H1 (cell line): ENCODE results near the gene ITGB8. TPM values are rescaled to one million over a fixed set of nuclear protein-coding genes. Genes with fewer than 3 reads are reported as not detected.

Experiments
- ATF3 ChIP-seq: IDR thresholded peaks from 2 replicates; pipeline ENCODE4 v1.6.1; 2011; ENCODE audit warnings: low read depth, mild to moderate bottlenecking, low read length; ENCODE audit not compliant: insufficient read depth
- CBX8 ChIP-seq: fragments of 300-800, 300-1000 bp; sonication (generic); IDR thresholded peaks from 2 replicates; pipeline ENCODE4 v1.7.1; 2016; ENCODE audit warnings: low read depth, low read length, borderline replicate concordance
- CEBPB ChIP-seq: IDR thresholded peaks from 2 replicates; pipeline ENCODE4 v1.6.1; 2012; ENCODE audit warnings: low read depth, low read length
- CHD2 ChIP-seq: IDR thresholded peaks from 2 replicates; pipeline ENCODE4 v1.6.1; 2012; ENCODE audit warnings: low read length, improper control_type of control experiment
- CTBP2 ChIP-seq: IDR thresholded peaks from 2 replicates; pipeline ENCODE4 v1.7.0; 2011; ENCODE audit warnings: borderline replicate concordance, mild to moderate bottlenecking, moderate library complexity, mixed read lengths, low read length; ENCODE audit not compliant: insufficient read depth, insufficient read length
- GABPA ChIP-seq: IDR thresholded peaks from 2 replicates; pipeline ENCODE4 v1.6.1; 2011; ENCODE audit warnings: mild to moderate bottlenecking, low read length, moderate library complexity, borderline replicate concordance; ENCODE audit not compliant: insufficient read depth
- HDAC2 ChIP-seq, 2 experiments: fragments of 300-600 bp in 1 of 2; sonication (generic) in 1 of 2; IDR thresholded peaks; 2 replicates each; pipeline ENCODE4 v1.6.1; 2011 to 2012; ENCODE audit warnings: low read depth in 2 of 2, low read length in 2 of 2, mild to moderate bottlenecking in 2 of 2, moderate library complexity in 2 of 2, borderline replicate concordance in 1 of 2, inconsistent platforms in 1 of 2
- JUN ChIP-seq: IDR thresholded peaks from 2 replicates; pipeline ENCODE4 v1.6.1; 2011; ENCODE audit warnings: low read depth, mild to moderate bottlenecking, improper control_type of control experiment, low read length
- KDM5A ChIP-seq: fragments of 200-600 bp; IDR thresholded peaks from 2 replicates; pipeline ENCODE4 v1.7.1; 2012; ENCODE audit warnings: mild to moderate bottlenecking, low read length, inconsistent platforms, mixed read lengths
- NRF1 ChIP-seq: IDR thresholded peaks from 2 replicates; pipeline ENCODE4 v1.6.1; 2011; ENCODE audit warnings: mild to moderate bottlenecking, low read depth, low read length, improper control_type of control experiment
- RAD21 ChIP-seq, 2 experiments: IDR thresholded peaks in 1 of 2; conservative IDR thresholded peaks in 1 of 2; 2 replicates each; pipeline ENCODE4 v1.6.1; 2011; ENCODE audit warnings: low read depth in 2 of 2, low read length in 2 of 2, improper control_type of control experiment in 1 of 2, inconsistent platforms in 1 of 2, mild to moderate bottlenecking in 1 of 2, moderate library complexity in 1 of 2
- SAP30 ChIP-seq: fragments of 300-600 bp; sonication (generic); IDR thresholded peaks from 2 replicates; pipeline ENCODE4 v1.7.1; 2012; ENCODE audit warnings: low read length, moderate library complexity, mild to moderate bottlenecking, inconsistent platforms; ENCODE audit not compliant: insufficient read depth, insufficient replicate concordance
- SIX5 ChIP-seq: IDR thresholded peaks from 2 replicates; pipeline ENCODE4 v1.6.1; 2011; ENCODE audit warnings: mild to moderate bottlenecking, low read depth, low read length
- SP4 ChIP-seq: IDR thresholded peaks from 2 replicates; pipeline ENCODE4 v1.6.1; 2012; ENCODE audit warnings: low read length, inconsistent platforms
- SRF ChIP-seq: IDR thresholded peaks from 2 replicates; pipeline ENCODE4 v1.6.1; 2011; ENCODE audit warnings: mild to moderate bottlenecking, low read depth, low read length, moderate library complexity
- YY1 ChIP-seq: IDR thresholded peaks from 2 replicates; pipeline ENCODE4 v1.6.1; 2011; ENCODE audit warnings: low read depth, mild to moderate bottlenecking, low read length
- polyA plus RNA-seq, 7 experiments: library from polyadenylated mRNA; depleted of rRNA in 3 of 7; stranded (reverse) in 5 of 7; unstranded in 2 of 7; fragments of >200 nt in 5 of 7; fragments of 200-250 nt in 2 of 7; gene quantifications; 1 replicate in 5 of 7; 2 replicates in 1 of 7; 4 replicates in 1 of 7; pipeline versions ENCODE4 v1.2.1 to v1.2.3, GENCODE V29; 2011 to 2013; ENCODE audit warnings: missing spikeins in 2 of 7, mixed read lengths in 2 of 7
- total RNA-seq: library from RNA; stranded (reverse); fragmentation: NEBNext Ultra II Directional; extraction: Animal tissue kit (Norgen Biotek cat#: 25700); gene quantifications from 2 replicates; pipeline ENCODE4 v1.2.1, GENCODE V29; 2021
- TF ChIP-seq, protein P1 (sequence below): IDR thresholded peaks from 2 replicates; pipeline ENCODE4 v1.6.1; 2012; ENCODE audit warnings: inconsistent platforms
- TF ChIP-seq, protein P2 (sequence below): IDR thresholded peaks from 2 replicates; pipeline ENCODE4 v1.6.1; 2012; ENCODE audit warnings: low read length, inconsistent platforms

ITGB8 gene
- total and polyA plus RNA-seq, 2 of the 8 experiments (the other 6 are each of a cell fraction or from before 2014, with no cell fraction given) = 1.2 to 3.6 TPM

DNA sequence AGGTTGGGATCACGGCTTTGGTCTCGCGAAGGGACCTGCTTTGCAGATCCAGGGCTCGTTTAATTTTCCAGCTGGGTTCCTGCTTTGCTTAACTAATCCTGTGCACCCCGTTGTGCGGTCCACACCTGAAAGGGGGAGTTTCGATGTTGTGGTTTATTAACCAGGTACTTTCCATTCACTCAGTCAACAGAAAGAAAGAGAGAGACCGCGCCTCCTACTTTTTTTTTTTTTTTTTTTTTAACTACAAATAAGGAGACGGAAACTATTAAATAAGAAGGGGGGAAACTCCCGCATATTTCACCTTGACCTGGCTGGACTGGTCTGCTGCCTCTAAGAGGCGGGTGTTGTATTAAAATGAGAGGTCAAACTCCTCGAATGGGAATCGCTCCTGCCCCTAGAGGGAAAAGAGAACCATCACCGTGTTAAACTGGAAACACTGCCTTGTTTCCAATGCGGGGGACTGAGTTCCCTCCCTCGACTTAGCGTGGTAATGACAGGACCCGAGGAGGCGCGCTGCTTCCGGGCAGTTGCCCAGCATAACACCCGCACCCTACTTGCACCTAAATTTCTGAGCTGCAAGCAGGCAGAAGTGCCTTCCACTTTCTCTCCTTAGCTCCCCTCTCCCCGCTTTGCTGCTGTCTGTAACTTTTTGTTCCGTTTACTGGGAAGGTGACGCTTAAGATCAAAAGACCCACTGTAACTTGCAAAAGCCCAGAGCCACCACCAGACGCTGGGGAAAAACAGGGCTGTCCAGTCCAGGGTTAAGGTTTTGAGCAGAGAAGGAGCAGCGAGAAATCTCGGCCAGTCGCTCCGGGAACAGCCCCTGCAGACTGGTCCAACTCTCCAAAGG is 1.1 kb upstream of the ITGB8 start (continued):
- TF ChIP-seq RAD21 (IDR thresholded peaks at IDR 0.05 in 1 of 2, conservative IDR thresholded peaks at IDR 0.05 in 1 of 2; ENCODE audit: low read depth in 2 of 2, low read length in 2 of 2) (peak; percentile 29 to 47), CTBP2 (no peak), NRF1 (no peak), ATF3 (no peak), SAP30 (no peak), GABPA (no peak), CHD2 (no peak), CBX8 (no peak), KDM5A (no peak), SRF (no peak), JUN (no peak), YY1 (no peak), SIX5 (no peak), CEBPB (no peak), SP4 (no peak), HDAC2 (IDR thresholded peaks at IDR 0.05; ENCODE audit: borderline replicate concordance in 1 of 2, low read depth in 2 of 2, low read length in 2 of 2) (peak; percentile 82 to 90; a peak in 1 of 4 replicates)
- TF ChIP-seq, protein P1, sequence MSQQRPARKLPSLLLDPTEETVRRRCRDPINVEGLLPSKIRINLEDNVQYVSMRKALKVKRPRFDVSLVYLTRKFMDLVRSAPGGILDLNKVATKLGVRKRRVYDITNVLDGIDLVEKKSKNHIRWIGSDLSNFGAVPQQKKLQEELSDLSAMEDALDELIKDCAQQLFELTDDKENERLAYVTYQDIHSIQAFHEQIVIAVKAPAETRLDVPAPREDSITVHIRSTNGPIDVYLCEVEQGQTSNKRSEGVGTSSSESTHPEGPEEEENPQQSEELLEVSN = peak; percentile 79
- TF ChIP-seq, protein P2, sequence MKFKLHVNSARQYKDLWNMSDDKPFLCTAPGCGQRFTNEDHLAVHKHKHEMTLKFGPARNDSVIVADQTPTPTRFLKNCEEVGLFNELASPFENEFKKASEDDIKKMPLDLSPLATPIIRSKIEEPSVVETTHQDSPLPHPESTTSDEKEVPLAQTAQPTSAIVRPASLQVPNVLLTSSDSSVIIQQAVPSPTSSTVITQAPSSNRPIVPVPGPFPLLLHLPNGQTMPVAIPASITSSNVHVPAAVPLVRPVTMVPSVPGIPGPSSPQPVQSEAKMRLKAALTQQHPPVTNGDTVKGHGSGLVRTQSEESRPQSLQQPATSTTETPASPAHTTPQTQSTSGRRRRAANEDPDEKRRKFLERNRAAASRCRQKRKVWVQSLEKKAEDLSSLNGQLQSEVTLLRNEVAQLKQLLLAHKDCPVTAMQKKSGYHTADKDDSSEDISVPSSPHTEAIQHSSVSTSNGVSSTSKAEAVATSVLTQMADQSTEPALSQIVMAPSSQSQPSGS = no peak
